Liver (tissue), 3 donors: Measurements from ENCODE around the gene PDGFD.

ENCODE experiments used
- ATF3 ChIP-seq: IDR thresholded peaks from 2 replicates; pipeline ENCODE4 v1.6.1; 2016; ENCODE audit warnings: antibody characterized with exemption
- FOXA1 ChIP-seq: IDR thresholded peaks from 2 replicates; pipeline ENCODE4 v1.6.1; 2016; ENCODE audit warnings: antibody characterized with exemption
- GABPA ChIP-seq, 2 donors: IDR thresholded peaks in 1 of 2; conservative IDR thresholded peaks in 1 of 2; 2 replicates each; pipeline ENCODE4 v1.6.1; 2016; ENCODE audit warnings: antibody characterized with exemption in 2 of 2, mild to moderate bottlenecking in 1 of 2, moderate library complexity in 1 of 2
- NR2F2 ChIP-seq: IDR thresholded peaks from 2 replicates; pipeline ENCODE4 v1.6.1; 2016; ENCODE audit warnings: antibody characterized with exemption
- RAD21 ChIP-seq, 2 donors: IDR thresholded peaks; 2 replicates each; pipeline ENCODE4 v1.6.1; 2016; ENCODE audit warnings: antibody characterized with exemption in 2 of 2, mild to moderate bottlenecking in 2 of 2
- REST ChIP-seq: IDR thresholded peaks from 2 replicates; pipeline ENCODE4 v1.6.1; 2016; ENCODE audit warnings: antibody characterized with exemption, mild to moderate bottlenecking
- RXRA ChIP-seq, 2 donors: IDR thresholded peaks; 2 replicates each; pipeline ENCODE4 v1.6.1; 2017 to 2018; ENCODE audit warnings: antibody characterized with exemption in 2 of 2, mild to moderate bottlenecking in 1 of 2
- SP1 ChIP-seq: IDR thresholded peaks from 2 replicates; pipeline ENCODE4 v1.6.1; 2018; ENCODE audit warnings: antibody characterized with exemption, mild to moderate bottlenecking
- TAF1 ChIP-seq: conservative IDR thresholded peaks from 2 replicates; pipeline ENCODE4 v1.6.1; 2016; ENCODE audit warnings: antibody characterized with exemption, mild to moderate bottlenecking
- YY1 ChIP-seq: IDR thresholded peaks from 2 replicates; pipeline ENCODE4 v1.6.1; 2016; ENCODE audit warnings: antibody characterized with exemption, mild to moderate bottlenecking
- ZBTB33 ChIP-seq: IDR thresholded peaks from 2 replicates; pipeline ENCODE4 v1.6.1; 2016; ENCODE audit warnings: antibody characterized with exemption
- TF ChIP-seq, protein P1 (sequence below): IDR thresholded peaks from 2 replicates; pipeline ENCODE4 v1.6.1; 2016; ENCODE audit warnings: antibody characterized with exemption
- TF ChIP-seq, protein P2 (sequence below): fragments of 150-350 bp; IDR thresholded peaks from 2 replicates; pipeline ENCODE4 v1.5.1; 2017; ENCODE audit warnings: improper control_type of control experiment, low read depth, low read length; ENCODE audit not compliant: missing input control
- donor health status: healthy.
- donor health status: healthy.

DNA sequence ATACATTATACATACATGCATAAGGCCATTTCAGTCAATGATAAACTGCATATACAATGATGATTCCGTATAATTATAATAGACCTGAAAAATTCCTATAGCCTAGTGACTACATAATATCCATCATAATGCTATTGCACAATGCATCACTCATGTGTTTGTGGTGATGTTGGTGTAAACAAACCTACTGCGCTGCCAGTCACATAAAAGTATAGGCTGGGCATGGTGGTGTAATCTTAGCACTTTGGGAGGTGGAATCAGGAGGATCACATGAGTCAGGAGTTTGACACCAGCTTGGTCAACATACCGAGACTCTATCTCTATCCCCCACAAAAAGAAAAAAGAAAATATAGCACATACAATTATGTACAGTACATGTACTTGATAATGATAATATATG lies 291.2 kb downstream of the PDGFD start:
- no peak for TF ChIP-seq REST
- no peak for TF ChIP-seq RXRA (IDR thresholded peaks at IDR 0.05)
- TF ChIP-seq, protein P1, sequence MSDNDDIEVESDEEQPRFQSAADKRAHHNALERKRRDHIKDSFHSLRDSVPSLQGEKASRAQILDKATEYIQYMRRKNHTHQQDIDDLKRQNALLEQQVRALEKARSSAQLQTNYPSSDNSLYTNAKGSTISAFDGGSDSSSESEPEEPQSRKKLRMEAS, result no peak
- TF ChIP-seq YY1, result no peak
- TF ChIP-seq, protein P2, sequence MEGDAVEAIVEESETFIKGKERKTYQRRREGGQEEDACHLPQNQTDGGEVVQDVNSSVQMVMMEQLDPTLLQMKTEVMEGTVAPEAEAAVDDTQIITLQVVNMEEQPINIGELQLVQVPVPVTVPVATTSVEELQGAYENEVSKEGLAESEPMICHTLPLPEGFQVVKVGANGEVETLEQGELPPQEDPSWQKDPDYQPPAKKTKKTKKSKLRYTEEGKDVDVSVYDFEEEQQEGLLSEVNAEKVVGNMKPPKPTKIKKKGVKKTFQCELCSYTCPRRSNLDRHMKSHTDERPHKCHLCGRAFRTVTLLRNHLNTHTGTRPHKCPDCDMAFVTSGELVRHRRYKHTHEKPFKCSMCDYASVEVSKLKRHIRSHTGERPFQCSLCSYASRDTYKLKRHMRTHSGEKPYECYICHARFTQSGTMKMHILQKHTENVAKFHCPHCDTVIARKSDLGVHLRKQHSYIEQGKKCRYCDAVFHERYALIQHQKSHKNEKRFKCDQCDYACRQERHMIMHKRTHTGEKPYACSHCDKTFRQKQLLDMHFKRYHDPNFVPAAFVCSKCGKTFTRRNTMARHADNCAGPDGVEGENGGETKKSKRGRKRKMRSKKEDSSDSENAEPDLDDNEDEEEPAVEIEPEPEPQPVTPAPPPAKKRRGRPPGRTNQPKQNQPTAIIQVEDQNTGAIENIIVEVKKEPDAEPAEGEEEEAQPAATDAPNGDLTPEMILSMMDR, result no peak
- TF ChIP-seq SP1, result no peak
- no peak for TF ChIP-seq RAD21 (IDR thresholded peaks at IDR 0.05)
- TF ChIP-seq NR2F2, result no peak
- TF ChIP-seq FOXA1, result no peak
- TF ChIP-seq TAF1, result no peak
- no peak for TF ChIP-seq GABPA (IDR thresholded peaks at IDR 0.05 in 1 of 2, conservative IDR thresholded peaks at IDR 0.05 in 1 of 2)
- no peak for TF ChIP-seq ATF3
- TF ChIP-seq ZBTB33, result no peak
